Urinary bladder (tissue), 4 donors: Measurements from ENCODE around the gene SLC4A2. TPM values are rescaled to one million over a fixed set of nuclear protein-coding genes. Genes with fewer than 3 reads are reported as not detected.
A peak's percentile ranks its signal among the peaks of the same experiment; 100 is the strongest.

ENCODE experiments used
- DNase-seq: peaks from one replicate; pipeline ENCODE4 v3.0.0-alpha.2; 2015; ENCODE audit errors: extremely low spot score
- H3K27ac ChIP-seq: one replicate; pipeline ENCODE4 v1.5.1; 2013; ENCODE audit warnings: low read depth, mild to moderate bottlenecking, moderate library complexity
- H3K36me3 ChIP-seq: one replicate; pipeline ENCODE4 v1.6.1; 2013; ENCODE audit warnings: mild to moderate bottlenecking, moderate library complexity; ENCODE audit not compliant: insufficient read depth
- H3K4me1 ChIP-seq: one replicate; pipeline ENCODE4 v1.6.1; 2013; ENCODE audit warnings: mild to moderate bottlenecking, moderate library complexity; ENCODE audit not compliant: insufficient read depth
- H3K4me3 ChIP-seq: one replicate; pipeline ENCODE4 v1.5.1; 2013; ENCODE audit warnings: low read depth, low read length
- WGBS: extraction: QIAGEN DNeasy Blood & Tissue Kit; methylation state at CpG from one replicate; pipeline ENCODE4 v1.1.7; 2013; 5-methylcytosine and 5-hydroxymethylcytosine counted together
- polyA plus RNA-seq: library from polyadenylated mRNA; stranded (reverse); fragments of 200-250 nt; gene quantifications from one replicate; pipeline ENCODE4 v1.2.3, GENCODE V29; 2013
- total RNA-seq: library from RNA; depleted of rRNA; stranded (reverse); fragments of >200 nt; gene quantifications from one replicate; pipeline ENCODE4 v1.2.3, GENCODE V29; 2014
- donor health status: healthy with polysubstance abuse.
- donor health status: healthy.

Gene SLC4A2
- total and polyA plus RNA-seq, 2 donors: 30.6 to 107 TPM

GRCh38 chr7:151070574-151070960 is 11.2 kb downstream of the SLC4A2 start:
- peaks cover 8% of the 10 kb centered on the region for H3K36me3 ChIP-seq
- H3K4me1 ChIP-seq: no peaks in the 10 kb centered on the region
- H3K4me3 ChIP-seq: no peak overlapping the region
- H3K27ac ChIP-seq: no peak overlapping the region
- WGBS: 92% methylated on average over 15 of the region's 15 CpGs
- DNase-seq: no peak

DNA sequence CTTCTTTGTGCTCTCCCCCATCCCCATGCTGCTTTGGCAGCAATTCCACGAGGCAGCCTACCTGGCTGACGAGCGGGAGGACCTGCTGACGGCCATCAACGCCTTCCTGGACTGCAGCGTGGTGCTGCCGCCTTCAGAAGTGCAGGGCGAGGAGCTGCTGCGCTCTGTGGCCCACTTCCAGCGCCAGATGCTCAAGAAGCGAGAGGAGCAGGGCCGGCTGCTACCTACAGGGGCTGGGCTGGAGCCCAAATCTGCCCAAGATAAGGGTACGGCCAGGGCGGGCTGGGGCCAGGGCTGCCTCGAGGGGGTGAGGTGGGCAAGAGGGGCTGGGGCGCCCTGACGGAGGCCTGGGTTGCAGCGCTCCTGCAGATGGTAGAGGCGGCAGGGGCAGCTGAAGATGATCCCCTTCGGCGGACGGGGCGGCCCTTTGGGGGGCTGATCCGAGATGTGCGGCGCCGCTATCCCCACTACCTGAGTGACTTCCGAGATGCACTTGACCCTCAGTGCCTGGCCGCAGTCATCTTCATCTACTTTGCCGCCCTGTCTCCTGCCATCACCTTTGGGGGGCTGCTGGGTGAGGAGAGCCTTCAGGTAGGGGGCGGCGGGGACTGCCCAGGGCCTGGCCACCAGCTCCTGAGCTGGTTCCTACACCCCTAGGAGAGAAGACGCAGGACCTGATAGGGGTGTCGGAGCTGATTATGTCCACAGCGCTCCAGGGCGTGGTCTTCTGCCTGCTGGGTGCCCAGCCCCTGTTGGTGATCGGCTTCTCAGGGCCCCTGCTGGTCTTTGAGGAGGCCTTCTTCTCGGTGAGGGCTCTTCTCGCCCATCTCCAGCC is 11.9 kb downstream of the SLC4A2 start:
- Histone ChIP-seq H3K27ac (no peak overlapping the region), H3K4me1 (no peaks in the 10 kb centered on the region), H3K36me3 (peaks cover 8% of the 10 kb centered on the region), H3K4me3 (no peak overlapping the region)
- 92% methylated on average over 39 of the region's 39 CpGs for WGBS
- DNase-seq: no peak

GRCh38 chr7:151073990-151074389 is 14.6 kb downstream of the SLC4A2 start:
- Histone ChIP-seq H3K36me3 (peaks cover 8% of the 10 kb centered on the region), H3K27ac (no peak overlapping the region), H3K4me3 (no peak overlapping the region), H3K4me1 (no peaks in the 10 kb centered on the region)
- 85% methylated on average over 17 of the region's 17 CpGs for WGBS
- no peak for DNase-seq

DNA sequence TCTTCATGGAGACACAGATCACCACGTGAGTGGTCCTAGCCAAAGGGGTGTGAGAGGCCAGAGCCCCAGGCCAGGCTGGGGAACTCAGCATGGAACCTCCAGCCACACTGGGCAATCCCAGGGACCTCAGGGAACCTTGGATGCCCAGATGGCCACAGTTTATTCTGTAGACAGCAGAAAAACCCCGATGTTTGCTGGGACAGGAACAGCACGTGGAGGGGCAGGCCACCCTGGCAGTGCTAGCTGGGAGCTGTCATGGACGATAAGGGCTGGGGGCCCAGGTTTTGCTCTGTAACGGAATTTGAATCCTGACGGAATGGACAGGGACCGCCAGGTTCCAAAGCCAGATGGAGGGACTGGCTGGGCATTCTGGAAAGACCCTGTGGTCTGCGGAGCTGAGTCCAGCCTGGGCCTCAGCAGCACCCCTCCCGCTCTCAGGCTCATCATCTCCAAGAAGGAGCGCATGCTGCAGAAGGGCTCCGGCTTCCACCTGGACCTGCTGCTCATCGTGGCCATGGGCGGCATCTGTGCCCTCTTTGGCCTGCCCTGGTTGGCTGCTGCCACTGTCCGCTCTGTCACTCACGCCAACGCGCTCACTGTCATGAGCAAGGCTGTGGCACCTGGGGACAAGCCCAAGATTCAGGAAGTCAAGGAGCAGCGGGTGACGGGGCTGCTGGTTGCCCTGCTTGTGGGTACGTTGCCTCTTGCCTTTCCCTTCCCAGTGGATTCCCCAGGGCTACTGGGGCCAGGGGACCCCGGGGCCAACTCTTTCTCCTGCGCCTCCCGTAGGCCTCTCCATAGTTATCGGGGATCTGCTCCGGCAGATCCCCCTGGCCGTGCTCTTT is 15.7 kb downstream of the SLC4A2 start:
- Histone ChIP-seq H3K4me1 (no peaks in the 10 kb centered on the region), H3K27ac (no peak overlapping the region), H3K4me3 (no peak overlapping the region), H3K36me3 (peaks cover 6% of the 10 kb centered on the region)
- no peak for DNase-seq
- WGBS: 89% methylated on average over 26 of the region's 26 CpGs

DNA sequence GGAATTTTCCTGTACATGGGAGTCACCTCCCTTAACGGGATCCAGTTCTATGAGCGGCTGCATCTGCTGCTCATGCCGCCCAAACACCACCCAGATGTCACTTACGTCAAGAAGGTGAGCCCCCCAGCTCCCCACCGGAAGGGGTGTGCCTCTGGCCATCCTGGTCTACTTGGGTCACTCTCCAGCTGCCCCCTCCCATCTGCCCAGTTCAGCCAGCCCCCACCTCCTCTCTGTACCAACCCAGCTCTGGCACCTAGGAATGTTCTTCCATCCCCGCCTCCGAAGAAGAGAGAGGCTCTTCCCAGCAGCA is 16.2 kb downstream of the SLC4A2 start:
- H3K4me1 ChIP-seq: no peaks in the 10 kb centered on the region
- H3K4me3 ChIP-seq: no peak overlapping the region
- no peak for DNase-seq
- no peak overlapping the region for H3K27ac ChIP-seq
- H3K36me3 ChIP-seq: peaks cover 3% of the 10 kb centered on the region
- 81% methylated on average over 7 of the region's 7 CpGs for WGBS

DNA sequence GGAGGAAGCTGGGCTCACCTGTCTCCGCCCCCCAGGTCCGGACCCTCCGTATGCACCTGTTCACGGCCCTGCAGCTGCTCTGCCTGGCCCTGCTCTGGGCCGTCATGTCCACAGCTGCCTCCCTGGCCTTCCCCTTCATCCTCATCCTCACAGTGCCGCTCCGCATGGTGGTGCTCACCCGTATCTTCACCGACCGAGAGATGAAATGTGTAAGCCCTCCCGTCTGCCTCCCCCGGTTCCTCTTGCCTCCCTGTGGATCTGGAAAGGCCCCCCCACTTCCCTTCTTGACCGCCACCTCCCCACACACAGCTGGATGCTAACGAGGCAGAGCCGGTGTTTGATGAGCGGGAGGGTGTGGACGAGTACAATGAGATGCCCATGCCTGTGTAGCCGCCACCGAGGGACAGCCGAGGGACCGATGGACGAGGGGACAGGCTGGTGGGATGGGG is 16.6 kb downstream of the SLC4A2 start:
- no peaks in the 10 kb centered on the region for H3K4me1 ChIP-seq
- no peak overlapping the region for H3K27ac ChIP-seq
- H3K4me3 ChIP-seq: no peak overlapping the region
- no peak for DNase-seq
- 83% methylated on average over 22 of the region's 22 CpGs for WGBS
- peaks cover 3% of the 10 kb centered on the region for H3K36me3 ChIP-seq

DNA sequence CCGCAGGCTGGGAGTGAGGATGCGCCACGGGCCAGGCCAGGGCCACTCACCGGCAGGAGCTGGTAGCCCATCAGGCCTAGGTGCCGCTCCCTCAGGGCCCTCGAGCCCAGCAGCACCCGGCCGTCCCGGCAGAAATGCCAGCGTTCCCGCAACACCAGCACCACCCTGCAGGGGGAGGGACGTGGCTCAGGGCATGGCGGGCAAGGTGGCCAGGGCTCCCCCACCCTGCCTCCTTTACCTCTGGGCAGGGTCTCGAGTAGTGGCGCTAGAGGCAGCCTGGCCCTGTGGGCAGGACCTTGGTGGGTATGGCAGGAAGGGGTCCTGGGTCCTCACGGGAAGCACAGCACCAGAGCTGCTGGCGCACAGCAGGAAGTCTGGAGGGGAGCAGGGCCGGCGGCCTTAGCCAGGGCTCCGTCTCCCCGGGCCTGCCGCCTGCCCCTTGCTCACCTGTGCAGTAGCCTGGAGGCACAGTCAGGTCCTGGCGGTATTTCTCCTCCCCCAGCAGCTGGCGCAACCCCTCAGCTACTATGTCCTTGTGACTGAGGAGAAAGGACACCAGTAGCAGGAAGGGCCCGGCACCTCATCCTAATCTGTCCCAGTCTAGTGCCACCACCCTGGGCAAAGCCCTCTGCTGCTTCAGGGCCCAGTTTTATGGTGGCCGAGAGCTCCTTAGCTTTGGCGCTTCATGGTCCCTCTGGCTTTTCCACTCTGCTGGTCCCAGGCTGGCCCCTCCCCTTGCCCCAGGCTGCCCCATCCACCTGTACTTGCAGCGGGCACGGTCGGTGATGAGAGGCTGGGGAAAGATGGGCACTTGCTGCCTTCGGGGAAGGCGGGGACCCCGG is 17.7 kb downstream of the SLC4A2 start:
- peaks cover 3% of the 10 kb centered on the region for H3K36me3 ChIP-seq
- H3K4me1 ChIP-seq: no peaks in the 10 kb centered on the region
- no peak overlapping the region for H3K27ac ChIP-seq
- no peak for DNase-seq
- WGBS: 74% methylated on average over 33 of the region's 33 CpGs
- H3K4me3 ChIP-seq: no peak overlapping the region

GRCh38 chr7:151077705-151078232 is 18.4 kb downstream of the SLC4A2 start:
- 70% methylated on average over 10 of the region's 10 CpGs for WGBS
- DNase-seq: no peak
- Histone ChIP-seq H3K4me3 (no peak overlapping the region), H3K4me1 (no peaks in the 10 kb centered on the region), H3K36me3 (peaks cover 3% of the 10 kb centered on the region), H3K27ac (no peak overlapping the region)

DNA sequence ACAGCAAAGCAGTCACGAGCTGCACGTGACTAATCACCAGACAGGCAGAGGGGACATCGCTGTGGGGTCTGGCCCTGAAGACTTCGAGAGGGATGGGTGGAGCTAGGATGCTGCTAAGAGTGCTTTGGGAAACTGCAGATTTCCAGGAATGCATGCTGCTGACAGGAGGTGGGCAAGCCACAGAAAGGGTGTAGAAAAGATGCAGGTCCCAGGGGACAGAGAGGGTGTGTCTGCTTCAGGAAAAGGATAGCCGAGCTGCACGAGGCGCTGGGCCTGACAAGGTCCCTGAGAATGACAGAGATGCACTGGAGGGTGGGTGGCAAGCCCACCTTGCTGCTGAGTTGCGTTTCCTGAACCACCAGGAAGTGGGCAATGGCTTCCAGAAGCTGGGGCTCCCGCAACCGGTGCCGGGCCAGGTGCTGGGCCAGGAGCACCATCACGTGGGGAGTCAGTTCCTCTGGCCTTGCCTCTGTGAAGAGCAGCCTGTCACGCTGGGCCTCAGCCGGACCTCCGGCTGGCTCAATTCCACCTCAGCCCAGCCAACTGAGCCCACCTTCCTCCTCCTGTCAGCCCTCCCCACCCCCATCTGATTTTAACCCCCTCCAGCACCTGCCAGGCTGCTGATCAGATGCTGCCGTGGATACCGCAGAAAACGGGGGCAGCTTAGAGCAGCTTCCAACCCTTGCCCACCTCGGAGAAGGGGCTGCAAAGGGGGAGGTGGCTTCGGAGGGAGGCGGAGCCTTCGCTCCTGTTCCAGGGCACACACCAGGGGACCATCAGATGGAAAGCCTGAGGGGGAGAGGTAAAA is 19.0 kb downstream of the SLC4A2 start:
- no peak overlapping the region for H3K4me3 ChIP-seq
- H3K36me3 ChIP-seq: peaks cover 3% of the 10 kb centered on the region
- WGBS: 37% methylated on average over 22 of the region's 22 CpGs
- no peaks in the 10 kb centered on the region for H3K4me1 ChIP-seq
- DNase-seq: no peak
- no peak overlapping the region for H3K27ac ChIP-seq

- Histone ChIP-seq H3K36me3 (peaks cover 3% of the 10 kb centered on the region), H3K4me3 (peak overlapping the region; percentile 81), H3K27ac (no peak overlapping the region), H3K4me1 (no peaks in the 10 kb centered on the region)
- 72% methylated on average over 27 of the region's 27 CpGs for WGBS
- DNase-seq: no peak
Observed at GRCh38 chr7:151079199-151079910, 20.0 kb downstream of the SLC4A2 start.

DNA sequence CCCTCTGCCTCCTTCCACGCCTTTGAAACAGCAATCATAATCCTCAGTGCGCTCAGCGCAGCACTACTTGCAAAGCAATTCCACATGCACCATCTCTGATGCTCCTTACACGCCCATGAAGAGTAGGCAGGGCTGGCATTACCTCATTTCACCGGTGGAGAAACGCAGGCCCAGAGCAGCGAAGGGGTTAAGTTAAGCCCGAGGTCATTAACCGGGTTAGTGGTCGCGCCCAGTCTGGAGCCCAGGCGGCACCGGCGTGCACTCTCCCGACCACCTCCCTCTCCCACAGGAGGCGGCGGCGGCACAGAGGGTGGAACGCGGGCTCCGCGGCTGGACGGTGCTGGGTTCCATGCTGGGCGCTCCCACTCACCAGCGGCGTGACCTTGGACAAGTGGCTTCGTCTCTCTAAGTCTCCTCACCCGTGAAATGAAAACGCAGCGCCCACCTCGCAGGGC is 20.7 kb downstream of the SLC4A2 start:
- Histone ChIP-seq H3K27ac (peak overlapping the region; percentile 97), H3K4me3 (peak overlapping the region; percentile 81), H3K36me3 (no peaks in the 10 kb centered on the region), H3K4me1 (no peaks in the 10 kb centered on the region)
- WGBS: under 1% methylated on average over 31 of the region's 31 CpGs
- DNase-seq: no peak

DNA sequence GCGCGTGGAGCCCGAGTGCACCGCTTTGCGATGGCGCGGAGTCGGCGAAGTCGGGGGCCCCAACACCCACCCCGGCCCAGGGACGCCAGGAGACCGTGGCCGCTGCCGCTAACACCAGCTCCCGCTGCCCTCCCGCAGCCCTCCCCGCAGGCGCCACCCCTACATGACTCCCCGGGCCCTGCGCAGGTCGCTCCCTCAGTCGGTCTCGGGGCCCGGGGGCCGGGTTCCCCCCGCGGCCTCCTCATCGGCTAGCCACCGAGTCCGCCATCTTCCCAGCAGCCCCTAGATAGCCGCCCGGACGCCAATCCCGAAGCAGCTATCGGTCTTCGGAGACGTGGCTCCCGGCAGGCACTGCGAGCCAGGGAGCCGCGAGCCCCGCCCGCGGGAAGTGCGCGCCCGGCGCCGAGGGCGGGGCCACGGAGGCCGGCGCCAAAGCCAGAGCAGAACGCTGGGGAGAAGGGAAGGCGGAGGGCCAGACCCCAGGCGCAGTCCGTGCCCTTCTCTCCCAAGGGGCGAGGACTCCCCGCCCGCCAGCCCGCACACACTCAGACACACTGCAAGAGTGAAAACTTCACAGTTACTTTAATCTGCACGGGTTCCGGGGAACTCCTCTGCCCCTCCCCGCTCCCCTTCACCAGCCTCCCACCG is 21.3 kb downstream of the SLC4A2 start, which contains the start of gene FASTK:
TSS of gene FASTK (minus strand) at position 288 of the 648 bp plus-strand sequence. CDS start at position 245, 43 bp downstream.
- Histone ChIP-seq H3K27ac (peak within 1 kb of the TSS; percentile 97), H3K4me1 (no peaks in the 10 kb centered on the region), H3K4me3 (peak within 1 kb of the TSS; percentile 81), H3K36me3 (no peaks in the 10 kb centered on the region)
- WGBS: 1% methylated on average over 66 of the region's 66 CpGs
- DNase-seq: peak; percentile 79
